Stimulated activated CD4-positive, alpha-beta T cell treated with anti-CD3 and anti-CD28 coated beads, TNF-alpha, amount 100 ng/mL, for 48 hours (primary cell): ENCODE measurements around the gene ANKRD7.
"Not testable (repeated sequence)": the region's sequence is repeated elsewhere in the genome, so short reads cannot be mapped to it uniquely, and the experiment has no call there.

Experiments used
- DNase-seq, 3 donors: peaks; one replicate each; pipeline ENCODE4 v3.0.0-alpha.2; 2020; ENCODE audit warnings: low read depth in 3 of 3

Gene ANKRD7

GRCh38 chr7:118233799-118234198 lies 9.3 kb downstream of the ANKRD7 start:
- no peak for DNase-seq

- DNase-seq: no peak
Measured at GRCh38 chr7:118239014-118239413, 14.5 kb downstream of the ANKRD7 start.

GRCh38 chr7:118240320-118240719 lies 15.8 kb downstream of the ANKRD7 start:
- not testable (repeated sequence) for DNase-seq

GRCh38 chr7:118243695-118244094 lies 19.2 kb downstream of the ANKRD7 start:
- DNase-seq: no peak

- DNase-seq: no peak
Measured at GRCh38 chr7:118245267-118246040, 20.9 kb downstream of the ANKRD7 start.

GRCh38 chr7:118250860-118251494 lies 26.5 kb downstream of the ANKRD7 start:
- no peak for DNase-seq

GRCh38 chr7:118252087-118252486 lies 27.6 kb downstream of the ANKRD7 start:
- DNase-seq: no peak

GRCh38 chr7:118259115-118259514 lies 34.6 kb downstream of the ANKRD7 start:
- no peak for DNase-seq

GRCh38 chr7:118264836-118265235 lies 40.3 kb downstream of the ANKRD7 start:
- DNase-seq: no peak

GRCh38 chr7:118280319-118281012 lies 56.0 kb downstream of the ANKRD7 start:
- DNase-seq: no peak

- no peak for DNase-seq
Measured at GRCh38 chr7:118281196-118281595, 56.7 kb downstream of the ANKRD7 start.

GRCh38 chr7:118285358-118285757 lies 60.9 kb downstream of the ANKRD7 start:
- DNase-seq: no peak

GRCh38 chr7:118286131-118286530 lies 61.6 kb downstream of the ANKRD7 start:
- DNase-seq: no peak

GRCh38 chr7:118288098-118288497 lies 63.6 kb downstream of the ANKRD7 start:
- no peak for DNase-seq

GRCh38 chr7:118289476-118289875 lies 65.0 kb downstream of the ANKRD7 start:
- no peak for DNase-seq
